Tongue (tissue), 2 donors: ENCODE measurements around the gene KDM5A. TPM values are rescaled to one million over a fixed set of nuclear protein-coding genes. Genes with fewer than 3 reads are reported as not detected.
A peak's percentile ranks its signal among the peaks of the same experiment; 100 is the strongest.
"Not testable (repeated sequence)": the region's sequence is repeated elsewhere in the genome, so short reads cannot be mapped to it uniquely, and the experiment has no call there.

ENCODE experiments used
- DNase-seq: peaks from one replicate; pipeline ENCODE4 v3.0.0-alpha.2; 2015
- total RNA-seq: library from RNA; depleted of rRNA; stranded (reverse); fragments of >200 nt; gene quantifications from one replicate; pipeline ENCODE4 v1.2.3, GENCODE V29; 2014

Gene KDM5A
- total RNA-seq, 1 donor from 2014 or later, result 72.3 TPM

GRCh38 chr12:238736-239398, 150.3 kb downstream of the KDM5A start:
- DNase-seq, result no peak

DNA sequence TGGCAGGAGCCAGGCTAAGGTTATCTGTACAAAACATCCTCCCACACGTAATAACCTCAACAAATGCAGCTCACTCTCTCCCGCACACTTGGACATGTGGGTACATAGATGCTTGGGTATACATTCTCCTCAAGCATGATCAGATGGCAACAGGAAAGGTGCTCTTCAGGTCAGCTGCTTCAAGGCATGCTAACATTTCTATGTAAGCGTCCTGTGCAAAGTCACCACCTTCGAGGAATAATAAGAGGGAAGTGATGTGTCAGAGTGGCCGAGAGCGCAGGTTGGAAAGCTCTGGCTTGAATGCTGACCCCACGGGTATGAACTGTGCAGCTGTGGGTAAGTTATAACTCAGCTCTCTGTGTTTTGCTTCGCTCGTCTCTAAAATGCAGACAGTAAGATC, 151.0 kb downstream of the KDM5A start:
- DNase-seq, result no peak

GRCh38 chr12:237026-237815, 151.9 kb downstream of the KDM5A start:
- no peak for DNase-seq

DNA sequence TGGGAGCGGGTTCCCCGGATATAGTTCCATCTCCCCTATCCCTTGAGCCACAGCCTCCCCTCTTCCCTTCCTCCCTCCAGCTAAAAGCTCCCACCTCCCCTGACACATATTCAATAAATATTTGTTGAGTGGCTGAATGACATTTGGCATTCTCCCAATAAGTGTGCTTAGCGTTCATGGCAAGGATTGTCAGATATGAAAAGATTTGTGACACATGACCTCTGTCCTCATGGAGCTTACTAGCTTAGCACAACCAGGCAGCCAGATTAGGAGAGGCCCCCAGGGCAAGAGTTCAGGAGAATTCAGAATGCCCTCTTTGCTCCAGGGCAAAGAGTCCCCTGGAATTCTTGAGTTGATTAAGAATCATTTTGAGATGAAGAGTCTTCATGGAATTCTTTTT, 152.7 kb downstream of the KDM5A start:
- DNase-seq, result no peak

GRCh38 chr12:235967-236366, 153.2 kb downstream of the KDM5A start:
- DNase-seq, result not testable (repeated sequence)

DNA sequence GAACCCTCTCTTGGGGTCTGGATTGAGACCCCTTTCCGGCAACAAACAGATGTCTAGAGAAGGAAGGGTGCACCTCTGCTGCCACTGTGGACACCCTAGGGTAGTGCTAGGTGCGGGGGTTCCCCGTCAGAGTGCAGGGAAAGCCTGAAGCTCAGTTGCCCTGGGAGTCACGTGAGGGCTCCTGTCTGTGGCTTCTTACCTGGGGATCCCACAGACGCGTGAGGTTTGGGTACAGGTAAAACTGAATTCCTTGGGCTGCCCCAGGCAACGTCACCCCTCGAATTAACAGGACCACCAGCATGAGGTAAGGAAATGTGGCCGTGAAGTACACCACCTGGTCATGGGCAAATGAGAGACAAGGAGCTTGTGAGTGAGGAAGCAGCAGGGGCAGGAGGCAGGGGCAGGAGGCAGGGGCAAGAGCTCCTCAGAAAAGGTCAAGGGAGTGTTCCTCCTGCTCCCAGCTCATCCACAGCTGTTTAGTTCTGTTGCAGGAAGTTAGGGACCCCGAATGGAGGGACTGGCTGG, 154.2 kb downstream of the KDM5A start:
- DNase-seq, result no peak

- no peak for DNase-seq
Observed at GRCh38 chr12:234019-234418, 155.1 kb downstream of the KDM5A start.

- DNase-seq, result no peak
Observed at GRCh38 chr12:233615-233968, 155.5 kb downstream of the KDM5A start.

- peak; percentile 83 for DNase-seq
Observed at GRCh38 chr12:232731-233614, 156.1 kb downstream of the KDM5A start.

DNA sequence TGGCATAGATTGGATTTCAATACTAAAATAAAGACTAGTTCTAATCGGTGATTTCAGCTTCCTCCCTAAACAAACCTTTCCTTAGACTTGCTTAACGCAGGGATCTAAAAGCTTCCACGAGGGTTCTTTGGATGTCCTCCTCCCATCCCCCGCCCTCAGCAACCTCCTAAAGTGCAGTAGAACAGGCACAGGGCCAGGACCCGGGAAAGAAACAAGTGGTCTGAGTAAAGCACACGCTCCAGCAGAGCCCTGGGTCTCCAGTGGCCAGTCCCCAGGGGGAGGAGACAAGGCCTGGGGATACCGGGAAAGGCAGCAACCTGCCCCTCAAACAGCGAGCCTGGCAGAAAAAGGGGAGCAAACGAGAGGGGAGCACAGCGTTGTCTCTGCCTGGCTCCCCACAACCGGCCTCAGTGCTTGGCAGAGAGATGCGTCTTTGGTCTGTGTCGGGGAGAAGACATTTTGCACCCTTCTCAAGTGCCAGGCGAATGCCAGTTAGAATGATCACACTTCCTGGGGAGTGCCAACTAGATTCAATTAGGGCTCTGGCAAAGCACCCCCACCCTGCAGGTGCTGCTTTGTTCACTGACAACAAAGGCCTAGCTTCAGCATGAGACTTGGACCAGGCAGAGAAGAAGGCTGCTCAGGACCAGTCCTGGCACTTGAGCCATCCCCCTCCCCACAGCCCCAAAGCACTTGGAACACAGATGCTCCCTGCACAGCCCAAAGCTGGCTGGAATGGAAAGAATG, 158.0 kb downstream of the KDM5A start:
- DNase-seq, result peak; percentile 38

Other genes with a start within 250 kb of the KDM5A start
- gene SLC6A12, start 175.2 kb downstream of the KDM5A start, total RNA-seq, result 0.51 TPM
- 1.1 TPM for gene SLC6A13, start 126.5 kb downstream of the KDM5A start, total RNA-seq
- gene CCDC77, start 12.3 kb upstream of the KDM5A start, total RNA-seq, result 9.3 TPM
- 14.0 TPM for gene B4GALNT3, start 70.6 kb upstream of the KDM5A start, total RNA-seq